ENCODE results near the gene ANKS6.

GRCh38 chr9:98770717-98771116, 25.6 kb downstream of the ANKS6 start:
- no peak for TF ChIP-seq SPI1 (IDR thresholded peaks at IDR 0.05; ENCODE audit: low read depth, low read length)
- TF ChIP-seq TAF1 (IDR thresholded peaks at IDR 0.05; ENCODE audit: low read depth, low read length): no peak
- TF ChIP-seq POLR2AphosphoS5 (IDR thresholded peaks at IDR 0.05; ENCODE audit: low read depth, low read length): no peak
- no peak for TF ChIP-seq POLR2A (IDR thresholded peaks at IDR 0.05; ENCODE audit: low read depth, low read length)
- no peak for TF ChIP-seq POU2F2 (IDR thresholded peaks at IDR 0.05; ENCODE audit: low read depth, low read length)
